PC-3 (cell line): ENCODE measurements around the gene PLEK2. TPM values are rescaled to one million over a fixed set of nuclear protein-coding genes. Genes with fewer than 3 reads are reported as not detected.

Source experiments
- ATAC-seq: fragments of 200-7000 bp; cut with Tn5 transposase; 2 replicates; pipeline ENCODE4 v1.9.1; 2020; ENCODE audit warnings: mild to moderate bottlenecking, moderate library complexity
- BruUV-seq: library from RNA; stranded (reverse); fragments of 400-500 nt; replicated peaks from 2 replicates; lab custom pipeline; 2021; lab: Mats Ljungman, UMichigan
- CTCF ChIA-PET: fragments of 300-600 bp; sonication (Branson Sonifier 250); formaldehyde crosslinking; loops from one replicate; lab custom pipeline; 2022; ENCODE audit warnings: antibody characterized with exemption; lab: Charles Lee
- POLR2A ChIA-PET: fragments of 300-600 bp; sonication (Branson Sonifier 250); formaldehyde crosslinking; loops from one replicate; lab custom pipeline; 2022; ENCODE audit warnings: antibody characterized with exemption; ENCODE audit not compliant: unreplicated experiment; lab: Charles Lee
- DNase-seq: peaks from one replicate; pipeline ENCODE4 v3.0.0-alpha.2; 2015
- H2AFZ ChIP-seq: fragments of 300-600 bp; sonication (generic); 2 replicates; pipeline ENCODE4 v1.6.0; 2016; ENCODE audit warnings: antibody characterized with exemption, low read length
- H3F3A ChIP-seq: fragments of 300-600 bp; sonication (generic); one replicate; pipeline ENCODE4 v1.6.0; 2017; ENCODE audit warnings: antibody characterized with exemption, low read length, control low read depth, mild to moderate bottlenecking; ENCODE audit not compliant: unreplicated experiment
- H3K27ac ChIP-seq: fragments of 300-600 bp; sonication (generic); 2 replicates; pipeline ENCODE4 v1.5.1; 2016; ENCODE audit warnings: mild to moderate bottlenecking, low read length
- H3K27me3 ChIP-seq: fragments of 300-600 bp; sonication (generic); 2 replicates; pipeline ENCODE4 v1.6.1; 2016; ENCODE audit warnings: low read length, mixed read lengths
- H3K36me3 ChIP-seq: fragments of 300-600 bp; sonication (generic); 2 replicates; pipeline ENCODE4 v1.6.1; 2016; ENCODE audit warnings: low read depth, mixed run types, low read length, mixed read lengths
- H3K4me1 ChIP-seq: fragments of 300-600 bp; sonication (generic); 2 replicates; pipeline ENCODE4 v1.5.1; 2016; ENCODE audit warnings: low read length; ENCODE audit not compliant: insufficient read depth
- H3K4me2 ChIP-seq: fragments of 300-600 bp; sonication (generic); 2 replicates; pipeline ENCODE4 v1.6.0; 2016; ENCODE audit warnings: low read length
- H3K4me3 ChIP-seq: fragments of 300-600 bp; sonication (generic); 2 replicates; pipeline ENCODE4 v1.5.1; 2016; ENCODE audit warnings: mild to moderate bottlenecking, low read length, mixed read lengths
- H3K79me2 ChIP-seq: fragments of 300-600 bp; sonication (generic); 2 replicates; pipeline ENCODE4 v1.6.1; 2017; ENCODE audit warnings: low read length, mixed read lengths
- H3K9ac ChIP-seq: fragments of 300-600 bp; sonication (generic); 2 replicates; pipeline ENCODE4 v1.6.0; 2016; ENCODE audit warnings: mild to moderate bottlenecking, low read length
- H3K9me2 ChIP-seq: fragments of 300-600 bp; sonication (generic); replicated peaks from 2 replicates; pipeline ENCODE4 v1.6.1; 2016; ENCODE audit warnings: mixed run types, low read length, mixed read lengths
- H3K9me3 ChIP-seq: fragments of 300-600 bp; sonication (generic); 2 replicates; pipeline ENCODE4 v1.6.1; 2016; ENCODE audit warnings: low read length, mixed read lengths
- H4K20me1 ChIP-seq: fragments of 300-600 bp; sonication (generic); 2 replicates; pipeline ENCODE4 v1.6.1; 2016; ENCODE audit warnings: low read length, mixed read lengths
- CTCF ChIP-seq: fragments of 300-600 bp; sonication (generic); conservative IDR thresholded peaks from 2 replicates; pipeline ENCODE4 v1.5.1; 2017; ENCODE audit warnings: antibody characterized with exemption, low read depth, mild to moderate bottlenecking, low read length
- EZH2 ChIP-seq: fragments of 300-600 bp; sonication (generic); IDR thresholded peaks from one replicate; pipeline ENCODE4 v1.6.1; 2017; ENCODE audit warnings: antibody characterized with exemption, mild to moderate bottlenecking, low read length; ENCODE audit not compliant: unreplicated experiment
- EZH2phosphoT487 ChIP-seq: fragments of 300-600 bp; sonication (generic); IDR thresholded peaks from 2 replicates; pipeline ENCODE4 v1.6.1; 2018; ENCODE audit warnings: mild to moderate bottlenecking, antibody characterized with exemption, low read length, borderline replicate concordance
- intact Hi-C: fragments of 100-400 bp; cut with micrococcal nuclease; formaldehyde crosslinking; loops from 2 replicates; pipeline ENCODE4 v1.9.0; 2023
- total RNA-seq: library from RNA; depleted of rRNA; stranded (reverse); fragments of >200 nt; gene quantifications from 2 replicates; pipeline ENCODE4 v1.2.3, GENCODE V29; 2014

PLEK2 gene
- total RNA-seq, 1 experiment from 2014 or later: 48.0 TPM

GRCh38 chr14:67459336-67459735 is 47.4 kb upstream of the PLEK2 start:
- DNase-seq (no peak), ATAC-seq (no peak)
- H3K36me3 ChIP-seq: no peaks in the 10 kb centered on the region
- H3K27me3 ChIP-seq: peaks cover 16% of the 10 kb centered on the region; the same call in 1 of the 2 replicates
- no TSS peak for BruUV-seq
- ChIA-PET POLR2A (interaction anchor here (0.6 kb wide), 1 partner anchor 265 kb away, joined by 4 read pairs; no protein-coding TSS in a partner anchor), CTCF (no interaction called here)
- H2AFZ ChIP-seq: no peak overlapping the region
- H4K20me1 ChIP-seq: no peaks in the 10 kb centered on the region
- TF ChIP-seq CTCF (no peak), EZH2 (no peak), EZH2phosphoT487 (no peak)
- no peak overlapping the region for H3K27ac ChIP-seq
- H3K4me1 ChIP-seq: peaks cover 5% of the 10 kb centered on the region; the same call in 1 of the 2 replicates
- no peak overlapping the region for H3K9ac ChIP-seq
- intact Hi-C loops: loop anchor here (2.0 kb wide), 1 partner anchor 15 kb away; no protein-coding TSS in a partner anchor
- H3K4me2 ChIP-seq: no peak overlapping the region
- no peak overlapping the region for H3K4me3 ChIP-seq
- no peaks in the 10 kb centered on the region for H3F3A ChIP-seq
- no peaks in the 10 kb centered on the region for H3K9me3 ChIP-seq
- no peaks in the 10 kb centered on the region for H3K79me2 ChIP-seq
- H3K9me2 ChIP-seq: no peaks in the 10 kb centered on the region

GRCh38 chr14:67457782-67458181 is 45.8 kb upstream of the PLEK2 start:
- peaks cover 16% of the 10 kb centered on the region; the same call in 1 of the 2 replicates for H3K27me3 ChIP-seq
- H4K20me1 ChIP-seq: no peaks in the 10 kb centered on the region
- H2AFZ ChIP-seq: peak overlapping the region; percentile 73
- H3K36me3 ChIP-seq: no peaks in the 10 kb centered on the region
- no peak overlapping the region for H3K27ac ChIP-seq
- peak; percentile 60 for DNase-seq
- H3K4me3 ChIP-seq: peak overlapping the region; percentile 10; the same call in 1 of the 2 replicates
- peak; percentile 97 for ATAC-seq
- TF ChIP-seq CTCF (no peak), EZH2phosphoT487 (no peak), EZH2 (no peak)
- H3K4me1 ChIP-seq: peaks cover 5% of the 10 kb centered on the region; the same call in 1 of the 2 replicates
- intact Hi-C loops: loop anchor here (2.0 kb wide), 1 partner anchor 13 kb away; no protein-coding TSS in a partner anchor
- no peak overlapping the region for H3K9ac ChIP-seq
- H3F3A ChIP-seq: no peaks in the 10 kb centered on the region
- ChIA-PET CTCF (interaction anchor here (0.6 to 1.2 kb wide), 5 partner anchors 30 to 247 kb away, joined by 3 to 7 read pairs (median 4); no protein-coding TSS in a partner anchor), POLR2A (interaction anchor here (0.6 kb wide), 1 partner anchor 180 kb away, joined by 3 read pairs; no protein-coding TSS in a partner anchor)
- no TSS peak for BruUV-seq
- H3K79me2 ChIP-seq: no peaks in the 10 kb centered on the region
- H3K9me3 ChIP-seq: no peaks in the 10 kb centered on the region
- no peaks in the 10 kb centered on the region for H3K9me2 ChIP-seq
- H3K4me2 ChIP-seq: peak overlapping the region; percentile 65

GRCh38 chr14:67456732-67457131 is 44.8 kb upstream of the PLEK2 start:
- Histone ChIP-seq H2AFZ (no peak overlapping the region), H3K27me3 (peaks cover 16% of the 10 kb centered on the region; the same call in 1 of the 2 replicates), H3K9me2 (no peaks in the 10 kb centered on the region), H3K4me1 (peaks cover 5% of the 10 kb centered on the region; the same call in 1 of the 2 replicates), H3K9me3 (no peaks in the 10 kb centered on the region), H3K4me2 (no peak overlapping the region), H4K20me1 (no peaks in the 10 kb centered on the region), H3F3A (no peaks in the 10 kb centered on the region), H3K27ac (no peak overlapping the region), H3K79me2 (no peaks in the 10 kb centered on the region), H3K4me3 (no peak overlapping the region), H3K36me3 (no peaks in the 10 kb centered on the region), H3K9ac (no peak overlapping the region)
- TF ChIP-seq EZH2phosphoT487: no peak
- no peak for TF ChIP-seq EZH2
- no peak for TF ChIP-seq CTCF
- ATAC-seq (no peak), DNase-seq (no peak)
- CTCF ChIA-PET: no interaction called here
- BruUV-seq: no TSS peak
- POLR2A ChIA-PET: no interaction called here
- intact Hi-C loops: no loop called here
